Inflammatory macrophage treated with lipopolysaccharide for 4 hours (primary cell): Measurements from ENCODE around the gene NPC1.
"Not testable (repeated sequence)": the region's sequence is repeated elsewhere in the genome, so short reads cannot be mapped to it uniquely, and the experiment has no call there.

ENCODE experiments used
- DNase-seq: peaks from one replicate; pipeline ENCODE4 v3.0.0-alpha.2; 2020

Gene NPC1

DNA sequence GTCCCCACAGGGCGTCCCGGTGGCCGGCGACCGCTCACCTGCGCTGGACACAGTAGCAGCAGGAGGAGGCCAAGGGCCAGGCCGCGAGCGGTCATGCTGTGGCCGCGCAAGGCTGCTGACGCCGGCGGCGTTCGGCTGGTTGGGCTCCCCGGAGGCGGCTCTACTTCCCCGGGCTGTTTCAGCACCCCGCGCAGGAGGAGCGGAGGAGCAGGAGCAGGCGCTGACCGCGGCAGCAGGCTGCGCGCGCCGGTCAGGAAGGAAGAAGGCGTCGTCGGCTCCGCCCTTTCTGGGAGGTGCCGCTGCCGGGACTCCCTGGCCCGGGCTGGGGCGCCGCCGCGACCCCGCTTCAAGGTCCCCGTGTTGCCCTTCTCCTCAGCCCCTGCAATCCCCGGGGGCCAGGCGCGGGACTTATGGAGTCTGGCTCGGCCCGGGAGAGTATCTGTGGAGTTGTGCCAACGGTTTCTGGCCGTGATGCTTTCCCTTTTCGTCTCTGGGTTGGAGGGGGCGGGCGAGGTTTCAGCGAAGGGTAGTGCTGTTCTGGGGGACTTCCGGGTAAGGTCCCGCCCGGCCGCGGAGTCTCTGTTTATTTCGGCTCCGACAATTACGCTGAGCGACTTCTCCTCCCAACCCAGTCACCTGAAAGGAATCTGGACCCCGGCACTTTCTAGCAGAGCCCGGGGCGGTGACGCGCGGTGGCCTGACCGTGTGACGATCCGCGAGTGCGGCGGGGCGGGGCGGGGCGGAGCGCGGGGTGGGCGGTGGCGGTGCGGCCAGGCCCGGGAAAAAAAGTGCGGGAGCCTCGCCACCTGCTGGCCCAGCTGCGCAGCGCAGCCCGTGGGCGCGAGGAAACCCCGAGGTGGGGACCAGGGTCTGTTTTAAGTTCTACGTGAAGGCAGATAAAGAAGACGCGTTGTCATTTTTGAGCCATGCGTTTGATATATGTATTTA is at the start of gene NPC1:
TSS of gene NPC1 (minus strand) at position 258 of the 948 bp plus-strand sequence. CDS start at position 95, 163 bp downstream.
- DNase-seq: peak; percentile 96

DNA sequence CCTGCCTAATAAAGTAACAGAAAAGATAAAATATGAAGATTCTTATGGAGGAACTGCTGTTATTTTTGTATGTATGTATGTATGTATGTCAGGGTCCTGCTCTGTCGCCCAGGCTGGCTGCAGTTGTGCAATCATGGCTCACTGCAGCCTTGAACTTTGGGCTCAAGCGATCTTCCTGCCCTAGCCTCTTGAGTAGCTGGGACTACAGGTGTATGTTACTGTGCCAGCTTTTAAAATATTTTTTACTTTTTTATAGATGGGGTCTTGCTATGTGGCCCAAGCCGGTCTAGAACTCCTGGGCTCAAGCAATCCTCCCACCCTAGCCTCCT is 49.7 kb upstream of the NPC1 start:
- DNase-seq: no peak

DNA sequence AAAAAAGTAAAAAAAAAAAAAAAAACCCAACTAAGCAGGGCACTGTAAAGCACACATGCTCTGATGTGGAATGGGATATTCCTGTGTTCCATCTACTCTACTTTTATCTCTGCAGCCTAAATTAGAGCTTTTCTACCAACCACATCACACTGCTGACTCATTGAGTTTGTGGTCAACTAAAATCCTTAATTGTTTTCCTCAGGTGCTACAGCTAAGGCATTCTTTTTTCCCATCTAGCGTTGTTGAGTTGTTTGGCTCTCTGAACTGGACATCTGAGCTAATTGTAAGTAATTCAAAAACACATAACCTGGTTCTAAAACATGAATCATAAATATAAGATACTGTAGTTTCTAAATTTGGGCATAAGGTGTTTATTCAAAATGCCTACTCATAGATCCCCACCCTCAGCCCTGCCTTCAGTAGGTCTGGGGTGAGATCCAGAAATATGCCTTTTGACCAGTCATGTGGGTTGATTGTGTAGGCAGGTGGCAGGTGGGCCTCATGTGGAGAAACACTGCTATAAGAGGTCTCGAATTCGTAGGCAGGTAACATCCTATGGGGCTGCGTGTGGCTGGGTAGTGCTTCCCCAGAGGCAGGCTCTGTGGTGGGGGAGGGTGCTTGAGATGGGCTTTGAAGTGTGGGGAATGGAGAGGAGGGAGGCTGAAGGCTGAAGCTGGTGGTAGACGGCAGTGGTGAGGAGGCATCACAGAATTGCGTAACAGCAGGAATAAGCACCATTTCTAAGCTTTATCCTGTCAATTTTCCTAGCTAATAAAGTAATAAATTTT is 49.2 kb upstream of the NPC1 start:
- DNase-seq: no peak

DNA sequence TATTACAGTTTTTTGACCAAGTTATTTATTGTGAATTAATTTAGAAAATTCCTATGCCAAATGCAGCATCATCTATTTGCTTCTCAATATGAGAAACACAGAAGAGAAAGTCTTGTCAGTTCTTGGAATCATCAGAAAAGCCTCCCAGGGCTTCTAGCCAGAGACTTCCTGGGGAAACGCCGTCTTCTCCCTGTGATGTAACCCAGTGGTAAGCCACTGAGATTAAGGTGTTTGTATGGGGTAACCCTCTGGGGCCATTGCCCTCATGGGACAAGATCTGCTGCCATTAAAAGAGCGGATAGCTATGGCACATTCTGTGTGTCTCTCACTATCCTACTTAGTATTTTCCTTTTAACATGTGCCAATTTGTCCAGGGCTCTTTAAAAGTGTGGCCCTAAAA is 48.4 kb upstream of the NPC1 start:
- no peak for DNase-seq

DNA sequence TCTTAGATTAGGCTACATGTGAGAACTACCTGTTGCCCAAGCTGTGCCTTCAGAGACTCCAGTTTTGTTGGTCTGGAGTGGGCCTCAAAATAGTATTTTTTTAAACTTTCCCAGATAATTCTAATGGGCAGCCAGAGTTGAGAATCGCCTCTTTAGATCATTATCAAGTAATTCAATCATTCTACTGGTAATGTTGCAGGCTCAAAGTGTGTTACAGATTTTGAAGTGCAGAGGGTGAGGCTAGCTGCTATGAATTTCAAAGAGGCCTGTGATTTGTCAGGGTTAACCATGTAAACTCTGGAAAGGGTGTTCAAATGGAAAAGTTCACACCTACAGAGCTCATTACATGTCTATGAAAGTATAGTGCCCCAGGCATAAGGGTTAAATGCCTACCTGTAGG is 46.3 kb upstream of the NPC1 start:
- no peak for DNase-seq

DNA sequence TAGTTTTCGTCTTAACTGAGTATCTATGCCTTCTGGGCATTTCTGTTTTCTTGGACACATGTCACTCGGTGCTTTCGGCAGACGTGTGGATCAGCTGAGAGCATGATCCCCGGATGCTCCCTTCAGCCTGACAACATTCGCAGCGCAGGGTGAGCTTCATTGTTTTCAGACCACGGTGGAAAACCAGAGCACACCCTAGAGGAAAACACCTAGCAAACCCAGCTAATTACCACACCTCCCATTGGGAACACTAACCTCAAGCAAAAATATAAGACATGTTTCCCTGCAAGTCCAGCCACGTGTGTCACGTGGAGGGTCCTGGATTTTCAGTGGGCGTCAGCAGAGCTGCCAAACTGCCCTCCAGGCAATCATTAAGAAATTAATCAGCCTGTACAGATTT is 45.4 kb upstream of the NPC1 start:
- no peak for DNase-seq

DNA sequence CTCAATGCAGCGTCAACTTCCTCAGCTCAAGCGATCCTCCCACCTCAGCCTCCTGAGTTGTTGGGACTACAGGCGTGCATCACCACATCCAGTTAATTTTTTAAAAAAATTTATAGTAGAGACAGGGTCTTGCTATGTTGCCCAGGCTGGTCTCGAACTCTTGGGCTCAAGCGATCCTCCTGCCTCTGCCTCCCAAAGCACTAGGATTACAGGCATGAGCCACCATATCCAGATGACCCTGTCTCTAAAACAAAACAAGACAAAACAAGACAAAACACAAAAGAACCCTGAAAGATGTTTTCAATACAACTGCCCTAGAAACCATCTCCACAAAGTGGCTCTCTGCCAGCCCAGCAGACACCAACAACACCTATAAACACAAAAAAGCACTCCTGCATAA is 45.0 kb upstream of the NPC1 start:
- no peak for DNase-seq

DNA sequence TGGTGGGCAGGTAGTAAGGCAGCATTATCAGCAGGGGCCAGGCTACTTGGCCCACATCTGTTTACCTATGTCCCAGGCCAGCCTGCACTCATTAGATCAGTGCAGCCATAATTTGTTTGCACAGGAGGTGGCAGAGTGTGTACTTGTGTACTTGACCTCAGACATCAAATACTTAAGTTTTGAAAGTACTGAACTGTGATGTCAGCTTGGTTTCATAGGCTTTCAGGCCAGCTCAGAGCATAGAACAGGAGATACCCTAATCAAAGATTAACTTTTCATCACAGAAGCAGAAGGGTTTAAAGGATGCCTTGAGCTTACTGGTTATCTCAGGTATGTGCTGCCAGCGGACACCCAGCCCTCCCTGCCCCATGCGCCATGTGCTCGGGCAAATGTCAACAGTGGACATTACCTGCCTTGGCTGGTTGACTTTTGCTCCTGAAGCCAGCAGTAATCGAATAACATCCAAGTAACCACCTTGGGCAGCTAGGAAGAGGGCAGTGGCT is 43.2 kb upstream of the NPC1 start:
- DNase-seq: no peak

DNA sequence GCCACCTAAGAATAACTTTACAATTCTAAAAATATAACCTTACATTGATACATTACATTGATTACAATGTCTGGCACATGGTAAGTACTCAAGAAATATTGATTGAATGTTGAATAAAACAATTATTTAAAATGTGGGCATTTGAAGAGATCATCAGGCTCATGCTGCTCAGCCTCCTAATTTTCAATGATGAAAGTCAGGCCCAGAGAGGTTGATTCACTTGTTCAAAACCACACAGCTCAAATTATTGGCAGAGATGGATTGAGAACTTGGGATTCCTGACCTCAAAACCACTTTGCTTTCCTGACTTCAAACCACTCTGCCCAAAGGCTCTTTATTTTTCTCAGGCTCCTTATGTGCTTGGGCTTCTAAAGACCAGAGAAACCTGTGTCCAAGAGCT is 41.7 kb upstream of the NPC1 start:
- no peak for DNase-seq

DNA sequence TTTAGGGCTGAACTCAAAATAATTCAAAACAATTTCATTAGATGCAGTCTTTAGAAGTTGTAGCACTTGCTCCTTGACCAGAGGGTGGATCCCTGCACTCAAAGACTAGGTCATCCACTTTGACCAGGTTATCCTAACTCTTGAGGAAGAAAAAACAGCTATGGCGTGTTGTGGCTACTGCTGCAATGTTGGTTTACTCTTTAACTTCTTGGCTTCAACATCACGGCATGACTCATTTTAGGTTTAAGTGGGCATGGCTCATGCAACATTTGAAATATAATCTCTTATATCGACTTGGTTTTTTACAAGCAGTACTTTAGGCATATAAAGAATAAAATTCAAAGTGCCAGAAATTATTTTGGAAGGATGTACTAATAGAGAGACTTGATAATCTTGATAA is 41.0 kb upstream of the NPC1 start:
- DNase-seq: no peak

DNA sequence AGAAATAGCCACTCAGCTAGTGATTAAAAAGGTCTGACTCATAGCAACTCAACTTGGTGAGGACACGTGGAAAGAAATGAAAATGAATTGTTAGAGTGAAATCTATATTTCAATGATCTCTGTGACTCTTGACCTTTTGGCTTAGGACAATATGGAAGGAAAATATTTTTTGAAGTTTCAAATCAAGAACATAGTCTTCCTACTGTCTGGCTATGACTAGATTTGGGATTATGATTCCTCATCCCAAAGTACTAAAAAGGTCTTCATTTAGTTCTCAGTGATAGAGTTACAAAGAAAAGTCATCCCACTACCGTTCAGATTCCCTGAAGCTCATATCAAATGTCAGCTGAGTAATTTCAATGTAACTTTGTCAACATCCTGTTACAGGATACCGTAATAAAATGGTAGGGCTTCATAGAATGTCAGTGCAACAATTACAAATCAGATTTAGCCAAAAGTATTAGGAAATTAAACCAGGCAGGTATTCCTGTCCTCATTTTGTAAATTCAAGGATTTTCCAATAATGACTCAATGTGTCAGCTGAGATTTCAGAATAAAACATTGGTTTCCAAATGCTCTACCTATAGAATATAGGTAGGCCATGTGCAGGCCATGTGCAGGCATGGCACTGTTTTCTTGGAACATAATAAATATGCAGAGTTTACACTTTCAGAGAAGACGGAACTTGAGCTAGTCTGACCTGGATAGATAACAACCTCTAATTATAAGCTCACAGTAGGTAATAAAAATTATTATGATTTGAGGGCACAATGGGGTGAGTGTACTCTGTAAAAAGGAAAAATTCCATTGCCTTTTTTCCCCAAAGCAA is 40.4 kb upstream of the NPC1 start:
- no peak for DNase-seq

DNA sequence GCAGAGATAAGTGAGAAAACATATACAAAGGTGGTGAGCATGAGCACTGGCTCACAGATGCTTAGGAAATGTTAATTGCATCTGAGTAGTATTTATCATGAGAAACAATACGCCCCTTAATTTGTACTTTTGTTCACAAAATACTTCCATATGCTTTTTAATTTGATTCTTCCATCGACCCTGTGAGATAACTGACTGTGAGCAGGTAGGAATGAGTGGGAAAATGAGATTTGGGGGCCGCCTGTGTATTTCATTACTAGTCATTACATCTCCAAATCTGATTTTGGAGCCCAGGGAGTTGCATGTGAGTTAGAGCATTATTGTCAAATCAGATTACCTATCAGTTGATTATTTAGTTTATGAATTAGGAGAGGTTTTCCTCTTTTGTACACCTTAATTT is 36.7 kb upstream of the NPC1 start:
- DNase-seq: no peak

DNA sequence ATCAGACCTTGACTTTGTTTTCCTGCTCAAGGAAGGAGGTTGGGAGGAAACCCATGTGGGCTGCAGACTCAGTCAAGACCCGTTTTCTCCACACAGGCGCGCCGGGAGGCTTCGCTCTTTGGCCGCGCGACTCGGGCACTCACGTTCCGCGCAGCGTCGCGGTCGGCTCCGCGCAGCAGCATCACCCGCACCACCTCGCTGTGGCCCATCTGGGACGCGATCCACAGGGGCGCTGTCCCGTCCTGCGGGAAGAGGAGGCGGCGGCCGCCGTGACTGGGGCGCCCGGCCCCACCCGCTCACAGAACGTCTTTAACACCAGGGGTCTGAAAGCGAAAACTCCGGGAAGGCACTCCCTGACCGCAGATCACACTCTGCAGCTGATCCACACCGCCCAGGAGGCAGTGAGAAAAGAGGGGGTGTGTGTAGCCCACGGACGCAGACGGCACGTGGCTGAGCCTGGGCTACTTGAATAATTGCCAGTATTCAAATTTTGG is 33.1 kb upstream of the NPC1 start:
- DNase-seq: peak; percentile 80

DNA sequence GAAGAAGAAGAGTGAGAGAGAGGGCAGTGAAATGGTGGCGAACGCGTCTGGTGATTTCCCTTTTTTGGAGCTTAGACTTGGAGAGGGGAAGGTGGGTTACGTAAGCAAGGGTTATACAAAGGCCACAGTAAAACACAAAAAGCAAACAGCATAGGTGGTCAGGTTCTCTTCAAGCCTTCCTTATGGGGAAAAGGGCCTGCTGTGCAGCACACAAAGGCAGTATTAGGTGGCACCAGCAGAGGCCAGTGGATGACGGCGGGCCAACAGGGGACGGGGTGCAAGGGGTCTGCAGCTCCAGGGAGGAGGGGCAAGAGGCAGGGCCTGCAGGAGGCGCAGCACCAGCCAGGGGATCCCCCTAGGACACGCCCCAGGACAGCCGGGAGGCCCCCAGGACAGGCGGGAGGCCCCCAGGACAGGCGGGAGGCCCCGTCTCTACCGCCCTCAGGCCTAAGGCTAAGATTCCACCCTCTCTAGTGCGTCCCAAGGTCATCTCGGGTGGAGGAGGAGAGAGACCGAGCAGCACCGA is 32.6 kb upstream of the NPC1 start:
- peak; percentile 76 for DNase-seq

DNA sequence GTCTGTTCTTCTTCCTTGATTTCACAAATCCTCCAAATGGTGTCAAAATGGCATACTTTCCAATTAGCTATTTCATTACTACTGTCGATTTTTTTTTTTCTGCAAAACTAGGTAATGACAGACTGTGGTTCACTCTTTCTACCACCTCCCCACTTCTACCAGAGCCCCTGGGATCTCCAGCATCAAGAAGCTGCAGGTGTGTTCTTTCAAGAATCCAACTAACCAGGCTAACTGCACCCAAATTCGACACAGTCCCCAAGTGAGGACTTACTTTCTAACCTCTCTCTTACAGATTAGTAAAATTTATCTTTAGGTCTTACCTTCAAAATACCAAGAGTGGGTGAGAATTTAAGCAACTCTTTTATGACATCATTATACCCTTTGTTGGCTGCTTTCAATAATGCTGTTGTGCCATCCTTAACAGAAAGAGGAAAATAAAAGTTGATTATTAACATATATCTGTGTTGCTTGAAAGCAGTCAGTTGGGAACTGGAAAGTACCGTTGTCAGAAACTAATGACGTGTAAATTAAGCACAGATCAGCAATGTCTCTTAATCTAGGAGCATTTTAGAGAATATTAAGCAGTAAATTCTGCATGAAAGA is 31.2 kb upstream of the NPC1 start:
- peak; percentile 78 for DNase-seq

DNA sequence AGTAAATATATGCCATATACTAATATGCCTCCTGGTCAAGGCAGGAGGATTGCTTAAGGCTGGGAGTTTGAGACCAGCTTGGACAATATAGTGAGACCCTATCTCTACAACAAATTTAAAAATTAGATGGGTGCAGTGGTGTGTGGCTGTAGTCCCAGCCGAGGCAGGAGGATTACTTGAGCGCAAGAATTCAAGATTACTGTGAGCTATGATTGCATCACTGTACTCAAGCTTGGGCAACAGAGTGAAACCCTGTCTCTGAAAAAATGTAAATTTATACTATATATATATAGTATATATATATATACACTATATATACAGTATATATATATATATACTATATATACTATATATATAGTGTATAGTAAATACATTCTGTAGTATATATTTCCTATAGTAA is 30.0 kb upstream of the NPC1 start:
- DNase-seq: peak; percentile 29

DNA sequence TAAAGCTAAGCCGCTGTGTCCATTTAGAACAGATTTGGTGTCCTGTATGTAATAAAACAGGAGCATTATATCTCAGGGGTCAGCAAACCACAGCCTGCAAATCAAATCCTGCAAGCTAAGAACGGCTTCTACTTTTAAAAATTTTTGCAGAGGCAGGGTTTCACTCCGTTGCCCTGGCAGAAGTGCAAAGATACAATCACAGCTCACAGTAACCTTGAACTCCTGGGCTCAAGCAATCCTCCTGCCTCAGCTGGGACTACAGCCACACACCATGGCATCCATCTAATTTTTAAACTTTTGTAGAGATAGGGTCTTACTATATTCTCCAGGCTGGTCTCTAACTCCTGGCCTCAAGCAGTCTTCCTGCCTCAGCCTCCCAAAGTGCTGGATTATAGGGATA is 28.6 kb upstream of the NPC1 start:
- no peak for DNase-seq

DNA sequence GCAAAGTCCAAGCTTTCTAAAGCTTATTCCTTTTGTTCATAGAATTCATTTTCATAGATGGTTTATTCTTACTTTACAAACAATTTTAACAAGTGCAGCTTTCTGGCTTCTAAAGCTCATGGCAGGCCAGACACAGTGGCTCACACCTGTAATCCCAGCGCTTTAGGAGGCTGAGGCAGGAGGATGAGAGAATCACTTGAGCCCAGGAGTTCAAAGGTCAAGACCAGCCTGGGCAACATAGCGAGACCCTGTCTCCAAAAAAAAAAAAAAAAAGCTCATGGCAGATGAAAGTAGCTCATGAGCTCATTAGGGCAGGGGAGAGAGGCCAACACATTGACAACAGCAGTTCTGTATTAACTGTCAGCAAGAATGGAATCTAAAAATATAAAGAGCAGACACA is 28.1 kb upstream of the NPC1 start:
- DNase-seq: no peak

DNA sequence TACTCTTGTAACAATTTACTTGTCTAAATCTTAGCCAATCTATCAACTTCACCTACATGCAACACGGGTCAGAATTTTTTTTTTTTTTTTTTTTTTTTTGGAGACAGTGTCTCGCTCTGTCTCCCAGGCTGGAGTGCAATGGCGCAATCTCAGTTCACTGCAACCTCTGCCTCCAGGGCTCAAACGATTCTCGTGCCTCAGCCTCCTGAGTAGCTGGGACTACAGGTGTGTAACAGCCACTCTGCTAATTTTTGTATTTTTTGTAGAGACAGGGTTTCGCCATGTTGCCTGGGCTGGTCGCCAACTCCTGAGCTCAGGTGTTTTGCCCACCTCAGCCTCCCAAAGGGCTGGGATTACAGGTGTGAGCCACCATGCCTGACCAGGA is 26.8 kb upstream of the NPC1 start:
- not testable (repeated sequence) for DNase-seq

DNA sequence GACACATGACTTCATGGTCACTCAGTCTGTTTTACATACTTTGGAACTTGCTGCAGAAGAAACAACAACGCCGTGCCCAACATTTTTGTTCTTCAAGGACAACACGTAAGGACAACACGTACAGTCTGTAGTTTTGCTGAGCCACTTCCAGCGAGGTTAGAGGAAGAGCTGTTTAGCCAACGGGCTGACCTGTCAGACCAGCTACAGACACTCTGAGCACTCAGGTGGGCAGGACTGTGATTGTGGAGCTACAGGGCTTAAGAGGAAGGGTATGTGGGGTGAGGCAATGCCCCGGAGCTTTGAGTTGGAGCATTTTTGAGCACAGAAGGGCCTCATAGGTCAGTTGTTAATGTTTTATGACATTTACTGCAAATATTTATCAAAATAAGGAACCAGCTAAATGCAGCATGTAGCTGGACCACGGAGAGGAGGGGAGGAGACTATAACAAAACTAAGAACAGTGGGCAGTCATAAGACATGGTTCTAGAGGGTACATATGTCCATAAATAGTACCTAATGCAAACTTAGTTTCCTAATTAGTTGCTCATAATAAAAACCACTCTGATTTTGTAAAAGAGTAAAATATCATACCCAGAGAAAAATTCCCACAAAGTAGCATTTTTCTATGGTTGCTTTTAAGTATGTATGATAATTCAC is 26.3 kb upstream of the NPC1 start:
- DNase-seq: peak; percentile 20

DNA sequence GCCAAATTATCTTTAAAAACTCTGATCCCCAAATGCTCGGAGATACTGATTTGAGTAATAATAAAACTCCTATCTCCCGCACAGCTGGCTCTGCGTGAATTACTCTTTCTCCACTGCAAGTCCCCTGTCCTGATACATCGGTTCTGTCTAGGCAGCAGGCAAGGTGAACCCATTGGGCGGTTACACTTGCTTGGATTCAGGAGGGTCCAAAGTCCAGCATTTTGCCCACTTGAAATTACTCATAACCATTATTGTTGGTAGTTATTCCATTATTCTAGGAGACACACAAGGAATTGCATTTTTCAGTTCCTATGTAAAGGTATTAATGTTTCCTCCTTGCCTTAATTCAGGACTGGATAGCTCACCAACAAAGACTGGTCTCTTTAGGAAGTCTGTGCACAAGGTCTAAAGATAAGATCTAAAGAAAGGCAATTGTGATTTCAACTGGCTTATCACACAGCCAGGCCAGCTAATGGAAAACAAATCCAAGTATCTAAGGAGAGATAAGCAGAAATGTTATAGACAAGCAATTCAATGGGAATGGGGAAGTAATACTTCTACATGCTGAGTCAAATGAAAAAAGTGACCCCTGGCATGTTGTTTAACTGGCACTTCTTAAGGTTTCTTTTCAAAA is 23.2 kb upstream of the NPC1 start:
- DNase-seq: no peak
